ENCODE measurements around the gene DDX41.
"Not testable (repeated sequence)": the region's sequence is repeated elsewhere in the genome, so short reads cannot be mapped to it uniquely, and the experiment has no call there.

The DDX41 gene

DNA sequence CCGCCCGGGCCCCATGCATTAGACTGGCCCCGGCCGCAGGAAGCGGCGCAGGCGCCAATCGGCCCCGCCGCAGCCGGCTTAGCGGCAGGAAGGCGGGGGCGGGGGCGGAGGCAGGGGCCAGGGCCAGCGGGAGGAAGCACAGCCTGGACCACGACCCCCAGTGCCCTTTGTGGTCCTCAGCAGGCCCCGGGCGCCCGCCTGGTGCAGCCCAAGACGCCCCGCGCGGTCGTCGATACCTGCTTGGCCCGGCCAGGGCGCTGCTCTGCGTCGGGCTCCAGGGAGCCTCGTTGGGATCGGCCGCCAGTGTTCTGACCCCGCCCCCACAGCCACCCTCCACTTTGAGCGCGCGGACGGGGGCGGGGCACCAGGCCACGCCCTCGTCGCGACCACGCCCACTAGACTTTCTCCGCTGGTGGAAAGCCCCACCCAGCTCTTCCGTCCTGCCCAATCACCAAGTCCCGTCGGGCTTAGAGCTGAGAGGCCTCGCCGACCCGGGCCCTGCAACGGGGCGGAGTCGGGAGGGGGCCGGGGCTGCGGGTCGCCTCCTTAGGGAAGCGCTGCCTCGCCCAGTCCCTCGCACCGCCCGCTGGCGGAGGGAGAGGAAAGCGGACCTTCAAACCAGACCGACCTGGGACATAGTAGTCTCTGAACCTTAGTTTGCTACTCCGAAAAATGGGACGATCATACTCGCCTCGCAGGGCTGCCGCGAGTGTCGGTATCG, 19.3 kb downstream of the DDX41 start, which contains the start of gene PDLIM7:
Gene PDLIM7 (minus strand): TSS at position 313 of the 721 bp plus-strand sequence. CDS start 1,092 bp downstream, outside the sequence.
- DNase-seq: peak; percentile 83

DNA sequence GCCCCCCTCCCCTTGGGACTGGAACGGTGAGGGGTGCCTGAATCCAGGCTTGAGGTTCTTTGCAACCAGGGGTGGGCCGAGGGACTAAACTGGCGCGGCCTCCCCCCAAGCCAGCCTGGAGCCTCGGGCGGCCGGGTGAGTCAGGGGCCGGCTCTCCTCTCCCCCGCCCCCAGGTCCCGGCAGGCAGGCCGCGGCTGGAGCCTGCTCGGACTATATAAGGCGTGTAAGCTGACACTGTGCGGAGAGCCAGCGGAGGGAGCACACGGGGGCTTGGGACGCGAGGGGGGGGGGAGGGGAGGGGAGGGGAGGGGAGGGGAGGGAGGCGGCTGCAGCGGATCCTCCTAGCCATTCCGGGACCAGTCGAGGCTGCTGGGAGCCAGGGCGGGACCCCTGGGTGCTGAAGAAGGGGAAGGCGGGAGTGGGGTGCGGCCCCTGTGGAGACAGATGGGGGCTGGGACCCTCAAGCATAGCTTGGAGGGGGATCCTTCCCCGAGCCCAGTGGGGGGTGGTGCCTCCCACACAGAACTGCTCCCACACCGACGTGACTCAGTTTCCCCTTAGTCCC, 20.0 kb downstream of the DDX41 start:
- peak; percentile 23 for DNase-seq

DNA sequence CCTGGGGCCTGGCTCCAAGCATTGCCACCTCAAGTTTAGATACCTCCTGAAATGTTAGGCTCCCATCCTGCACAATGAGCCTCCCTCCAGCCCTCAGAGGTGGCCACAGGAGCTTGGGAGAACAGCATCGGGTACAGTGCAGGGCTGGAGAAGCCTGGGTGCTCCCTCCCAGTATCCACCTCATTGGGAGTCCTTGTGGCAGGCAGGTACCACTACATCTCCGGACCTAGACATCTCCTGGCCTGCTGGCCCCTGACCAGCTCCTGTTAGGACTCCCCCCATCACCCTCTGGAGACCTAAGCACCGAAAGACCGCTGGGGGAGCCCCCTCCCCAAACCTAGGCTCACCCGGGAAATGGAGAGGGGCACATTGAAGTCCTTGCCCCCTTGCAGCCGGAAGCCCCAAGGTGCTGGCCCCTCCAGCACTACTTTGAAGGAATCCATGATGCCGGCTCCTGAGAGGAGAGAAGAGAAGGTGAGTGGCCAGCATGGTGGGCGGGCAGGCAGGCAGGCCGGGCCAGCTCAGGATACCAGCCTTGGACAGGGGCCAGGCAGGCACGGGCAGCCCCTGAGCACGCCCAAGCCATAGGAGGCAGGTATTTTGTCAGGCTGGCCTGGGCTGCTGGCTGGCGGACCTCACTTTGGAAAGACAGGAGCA, 20.6 kb downstream of the DDX41 start:
- peak; percentile 23 for DNase-seq

DNA sequence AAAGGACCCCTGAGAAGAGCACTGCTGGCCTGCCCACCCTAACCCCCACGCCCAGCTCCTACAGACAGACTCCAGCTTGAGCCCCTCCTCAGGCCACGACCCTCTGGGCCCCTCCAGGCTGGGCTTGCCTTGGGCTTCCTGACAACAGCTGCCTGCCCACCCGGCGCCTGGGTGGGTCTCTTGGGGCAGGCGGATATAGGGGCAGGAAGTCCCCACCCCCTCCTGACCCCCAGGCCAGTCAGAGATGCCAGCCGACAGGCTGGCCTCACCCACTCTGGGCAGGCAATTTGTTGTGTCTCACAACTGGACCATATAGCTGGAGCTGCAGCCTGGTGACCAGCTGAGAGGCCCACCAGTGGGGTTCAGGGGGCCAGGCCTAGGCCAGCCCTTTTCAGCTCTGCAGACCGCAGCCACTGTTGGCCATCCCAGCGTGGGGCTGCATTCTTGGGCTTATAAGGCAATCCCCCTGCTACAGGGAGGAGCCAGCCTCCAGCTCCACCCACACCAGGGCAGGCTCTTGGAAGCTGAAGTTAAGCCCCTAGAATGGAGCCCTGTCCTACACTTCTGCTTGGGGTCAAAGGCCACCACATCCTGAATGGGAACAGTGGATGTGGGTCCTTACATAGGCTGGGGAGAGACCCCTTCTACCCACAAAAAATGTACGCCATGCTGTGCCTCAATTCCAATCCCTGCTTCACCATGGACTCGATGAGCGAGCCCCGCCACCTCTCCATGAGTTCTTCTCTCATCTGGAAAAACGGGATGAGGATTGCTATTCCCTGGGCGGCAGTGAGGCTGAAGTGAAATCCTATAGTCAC, 21.3 kb downstream of the DDX41 start:
- DNase-seq: no peak

DNA sequence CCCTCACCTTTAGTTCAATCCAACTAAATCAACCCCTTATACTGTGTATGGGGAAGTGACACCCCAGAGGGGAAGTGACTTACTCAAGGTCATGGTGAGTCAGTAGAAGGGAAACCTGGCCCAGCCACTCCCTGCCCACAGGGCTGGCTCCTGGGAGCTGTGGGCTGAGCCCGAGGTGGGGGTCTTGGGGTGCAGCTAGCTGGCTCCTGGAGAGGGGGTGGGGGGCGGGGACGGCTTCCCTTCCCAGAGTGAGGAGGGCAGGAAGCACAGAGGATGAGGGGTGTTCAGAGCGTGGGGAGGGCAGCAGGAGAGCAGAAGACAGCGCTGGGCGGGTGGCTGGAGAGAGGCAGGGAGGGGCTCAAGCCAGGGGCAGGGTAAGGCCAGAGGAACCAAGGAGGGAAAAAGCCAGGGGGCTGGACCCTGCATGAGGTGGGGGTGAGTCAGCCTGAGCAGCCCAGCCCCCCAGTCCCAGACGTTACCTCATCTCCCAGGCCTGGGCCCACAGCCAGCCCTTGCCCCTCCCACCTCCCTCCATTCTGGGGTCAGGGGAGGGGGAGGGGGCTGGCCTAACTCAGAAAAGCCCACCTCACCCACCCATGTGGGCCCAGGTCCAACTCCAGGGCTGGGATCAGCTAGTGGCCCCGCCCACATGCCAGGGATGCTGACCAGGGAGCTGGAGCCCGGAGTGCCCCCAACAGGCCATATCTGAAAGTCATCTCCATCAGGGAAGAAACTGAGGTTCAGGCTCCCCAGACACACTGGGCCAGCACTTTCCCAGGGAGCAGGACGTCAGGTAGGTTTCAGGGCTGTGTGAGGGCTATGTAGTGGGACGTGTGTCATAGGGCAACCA, 22.2 kb downstream of the DDX41 start:
- DNase-seq: no peak

DNA sequence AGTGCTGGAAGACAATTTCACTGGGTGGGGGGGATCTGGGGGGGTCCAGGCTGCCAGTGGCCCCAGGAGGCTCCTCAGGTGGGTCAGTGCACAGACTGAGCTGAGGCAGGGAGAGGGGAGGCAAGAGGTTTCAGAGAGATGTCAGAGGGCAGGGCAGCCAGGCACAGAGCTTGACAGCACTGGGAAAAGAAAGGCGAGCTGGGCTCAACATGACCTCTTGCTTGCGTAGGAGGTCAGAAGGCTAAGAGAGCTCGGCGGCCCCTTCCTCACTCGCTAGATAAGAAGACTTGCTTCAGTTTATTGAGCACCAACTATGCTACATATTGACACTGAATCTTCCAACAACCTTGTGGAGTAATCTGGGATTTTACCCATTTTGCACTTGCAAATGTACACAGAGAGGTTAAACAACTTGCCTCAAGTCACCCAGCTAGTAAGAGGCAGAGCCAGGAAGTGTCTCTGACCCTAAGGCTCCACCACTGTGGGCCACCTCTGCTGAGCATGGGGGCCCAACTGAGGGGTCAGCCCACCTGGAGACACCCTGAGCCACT, 22.9 kb downstream of the DDX41 start:
- DNase-seq: no peak

DNA sequence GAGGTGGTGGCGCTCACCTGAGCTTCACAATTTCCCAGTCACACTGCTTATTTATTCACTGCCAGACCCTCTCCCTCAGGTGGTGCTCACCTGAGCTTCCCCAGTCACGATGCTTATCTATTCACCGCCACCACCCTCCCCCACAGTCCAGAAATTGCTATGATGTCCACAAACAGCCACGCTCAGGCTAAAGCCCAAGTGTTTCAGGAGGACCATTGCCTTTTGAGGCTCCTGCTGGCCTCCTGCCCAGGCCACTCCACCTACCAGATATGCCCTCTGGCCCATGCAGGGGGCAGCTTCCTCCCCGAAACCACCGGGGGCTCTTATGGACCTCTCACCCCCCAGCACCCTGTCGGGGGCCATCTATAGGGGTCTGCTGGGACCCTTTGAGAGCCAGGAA, 23.9 kb downstream of the DDX41 start:
- DNase-seq: no peak

DNA sequence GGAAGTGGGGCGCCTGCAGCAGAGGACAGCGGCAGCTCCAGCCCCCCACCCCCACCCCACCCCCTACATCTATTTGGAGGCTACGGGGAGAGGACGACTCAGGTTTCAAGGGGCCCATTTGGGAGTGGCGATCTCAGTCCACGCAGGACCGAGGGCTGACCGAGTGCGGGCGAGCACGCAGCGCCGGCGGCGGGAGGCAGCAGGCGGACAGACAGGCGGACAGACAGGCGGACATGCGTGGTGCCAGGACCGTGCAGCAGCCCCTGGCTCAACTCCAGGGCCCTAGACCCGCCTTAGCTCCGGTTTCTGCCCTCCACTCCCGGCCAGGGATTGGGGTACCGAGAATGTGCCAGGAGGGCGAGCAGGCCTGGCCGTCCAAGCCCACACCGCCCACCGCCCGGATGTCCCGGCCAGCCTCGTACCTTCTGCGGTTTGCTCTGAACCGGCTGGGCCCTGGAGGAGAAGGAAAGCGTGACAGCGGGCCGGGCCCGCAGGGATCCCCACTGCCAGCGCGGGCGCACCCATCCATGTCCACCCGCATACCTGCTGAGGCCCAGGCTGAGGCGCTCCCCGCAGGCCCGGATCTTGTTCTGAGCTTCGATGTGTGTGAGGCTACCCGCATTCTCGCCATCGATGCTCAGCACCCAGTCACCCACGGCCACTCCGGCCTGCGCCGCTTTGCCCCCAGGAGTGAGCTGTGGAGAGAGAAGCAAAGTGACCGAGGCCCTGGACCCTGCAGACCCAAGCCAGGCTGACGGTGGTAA, 24.6 kb downstream of the DDX41 start:
- no peak for DNase-seq

DNA sequence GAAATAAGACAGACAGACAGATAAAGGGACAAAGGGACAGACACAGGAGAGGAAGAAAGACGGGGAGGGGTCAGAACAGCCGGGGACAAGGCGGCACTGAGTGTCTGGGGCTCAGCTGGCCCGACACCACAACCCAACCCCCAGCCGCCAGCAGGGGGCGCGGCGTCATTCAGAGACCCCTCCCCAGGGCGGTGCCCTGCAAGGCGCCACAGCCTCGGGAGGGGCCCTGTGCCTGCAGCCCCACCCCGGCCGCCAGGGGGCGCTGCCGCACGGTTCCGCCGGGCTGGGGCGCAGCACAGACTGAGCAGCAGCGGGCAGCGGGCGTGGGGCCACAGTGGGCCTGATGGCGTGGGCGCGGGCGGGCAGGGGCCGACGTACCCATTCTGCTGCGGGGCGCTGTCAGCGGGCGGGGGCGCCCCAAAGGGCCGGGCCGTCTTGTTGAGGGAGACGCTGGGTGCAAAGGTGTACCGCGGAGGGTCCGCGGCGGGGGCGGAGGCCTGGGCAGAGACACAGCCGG, 25.3 kb downstream of the DDX41 start:
- no peak for DNase-seq

DNA sequence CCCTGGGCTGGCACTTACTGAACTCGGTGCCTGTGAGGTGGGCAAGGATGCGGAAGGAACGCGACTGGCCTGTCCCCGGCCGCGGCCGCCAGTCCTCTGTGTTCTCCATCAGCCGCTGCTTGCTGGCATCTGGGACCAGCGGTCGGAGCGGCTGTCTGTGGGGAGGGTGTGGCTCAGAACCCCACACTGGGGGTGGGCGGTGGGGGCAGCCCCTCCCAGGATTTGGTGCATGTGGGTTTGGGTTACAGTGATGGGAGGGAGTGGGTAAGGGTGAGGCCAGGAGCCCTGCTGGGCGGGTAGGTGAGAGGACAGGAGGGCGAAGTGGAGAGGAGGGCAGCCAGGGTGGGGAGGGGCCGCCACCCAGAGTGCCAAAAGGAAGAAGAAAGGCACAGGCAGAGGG, 25.8 kb downstream of the DDX41 start:
- DNase-seq: no peak

DNA sequence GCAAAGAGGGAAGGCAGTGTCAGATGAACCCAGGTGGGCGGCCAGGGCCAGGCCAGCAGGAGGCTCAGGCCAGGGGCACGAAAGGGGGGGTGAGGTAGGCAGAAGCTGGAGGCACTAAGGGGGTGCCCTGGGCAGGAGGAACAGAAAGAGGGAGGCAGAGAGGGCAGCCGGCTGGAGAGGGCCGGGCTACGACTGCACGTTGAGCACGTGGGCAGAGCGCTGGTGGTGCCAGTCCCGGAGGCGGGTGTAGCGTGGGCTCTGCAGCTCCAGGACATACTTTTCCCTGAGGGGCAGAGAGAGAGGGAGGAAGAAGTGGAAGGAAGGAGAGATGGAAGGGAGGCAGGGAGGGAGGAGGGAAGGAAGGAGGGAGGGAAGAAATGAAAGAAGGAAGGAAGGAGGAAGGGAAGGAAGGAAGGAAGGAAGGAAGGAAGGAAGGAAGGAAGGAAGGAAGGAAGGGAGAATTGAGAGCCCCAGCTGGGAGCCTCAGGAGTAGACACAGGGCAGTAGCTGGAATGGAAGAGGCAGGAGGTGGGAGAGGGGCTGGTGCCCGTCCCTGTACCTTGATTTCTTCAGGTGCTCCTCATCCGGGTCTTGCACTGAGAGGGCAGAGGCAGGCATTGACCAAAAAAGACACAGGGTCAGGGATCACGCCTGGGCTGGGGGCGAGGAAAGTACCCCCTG, 26.3 kb downstream of the DDX41 start:
- no peak for DNase-seq

DNA sequence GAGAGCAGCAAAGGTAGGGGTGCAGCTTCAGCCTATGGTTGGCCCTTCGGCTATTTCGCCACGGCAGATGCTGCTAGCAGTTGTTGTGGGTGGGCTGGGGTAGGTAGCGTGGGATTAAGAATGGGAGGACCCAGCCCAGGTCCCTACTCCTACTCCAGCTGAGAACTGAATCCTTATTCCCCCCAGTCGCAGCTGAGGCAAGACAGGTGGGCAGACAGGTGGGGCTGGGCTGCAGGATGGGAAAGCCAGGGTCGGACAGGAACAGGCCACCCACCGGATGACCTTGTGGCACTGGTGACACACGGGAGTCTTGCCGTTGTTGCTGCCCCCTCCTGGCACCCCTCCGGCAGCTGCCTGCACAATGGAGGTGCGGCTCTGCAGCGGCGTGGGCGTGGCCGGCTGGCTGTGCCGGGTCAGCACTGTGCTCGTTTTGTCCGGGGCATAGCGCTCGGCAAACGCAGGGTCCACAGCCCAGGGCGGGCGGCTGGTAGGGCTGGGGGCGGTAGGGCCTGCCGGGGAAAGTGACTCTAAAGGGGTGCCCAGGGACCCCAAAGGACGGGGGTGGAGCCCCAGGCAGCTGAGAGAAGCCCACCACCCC, 27.5 kb downstream of the DDX41 start:
- no peak for DNase-seq

DNA sequence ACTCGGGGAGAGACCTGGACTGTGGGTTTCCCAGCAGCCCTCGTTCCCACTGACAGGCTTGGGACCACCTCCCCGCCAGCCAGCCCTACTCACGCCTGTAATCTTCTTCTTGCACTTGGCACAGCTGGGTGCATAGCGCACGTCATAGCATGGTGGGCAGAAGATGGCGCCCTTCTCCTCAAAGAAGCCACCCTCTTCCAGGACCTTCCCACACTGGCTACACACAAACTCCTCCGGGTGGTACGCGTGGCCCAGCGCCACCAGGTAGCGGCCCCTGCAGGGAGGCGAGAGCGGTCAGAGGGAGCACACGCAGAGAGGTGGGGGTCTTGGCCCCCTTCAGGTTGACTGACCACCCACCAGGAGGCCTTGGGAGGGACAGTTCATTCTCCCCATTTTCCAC, 28.8 kb downstream of the DDX41 start:
- DNase-seq: peak; percentile 10

DNA sequence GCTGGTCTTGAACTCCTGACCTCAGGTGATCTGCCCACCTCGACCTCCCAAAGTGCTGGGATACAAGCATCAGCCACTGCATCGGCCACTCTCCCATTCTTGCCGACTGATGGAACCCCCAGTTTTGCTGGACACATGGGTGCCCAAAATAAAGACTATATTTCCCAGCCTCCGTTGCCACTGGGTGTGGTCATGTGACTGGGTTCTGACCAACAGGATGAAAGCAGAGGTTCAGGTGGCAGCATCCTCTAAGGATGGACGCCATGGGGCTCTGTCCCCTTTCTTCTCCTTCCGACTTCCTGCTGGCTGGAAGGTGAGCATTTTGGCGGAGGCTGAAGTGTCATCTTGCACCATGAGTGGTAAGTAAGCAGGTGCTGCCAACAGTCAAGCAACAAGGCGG, 29.6 kb downstream of the DDX41 start:
- no peak for DNase-seq

DNA sequence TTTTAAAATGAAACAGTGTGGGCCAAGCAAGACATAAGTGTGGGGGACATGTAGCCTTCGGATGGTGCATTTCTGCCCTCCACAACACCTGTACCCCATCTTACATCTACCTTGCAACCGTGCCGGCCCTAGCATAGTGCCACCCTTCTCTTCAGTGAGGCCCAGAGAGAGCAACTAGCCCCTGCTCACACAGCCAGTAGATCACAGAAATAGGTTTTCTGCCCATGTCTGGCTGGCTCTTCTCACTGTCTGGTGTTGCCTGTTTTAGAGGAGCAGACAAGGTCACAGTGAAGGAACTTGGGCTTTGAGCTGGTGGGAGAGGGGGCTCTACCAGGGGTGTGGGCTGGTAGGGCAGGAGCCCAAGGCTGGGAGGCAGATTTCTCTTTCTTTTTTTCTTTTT, 30.5 kb downstream of the DDX41 start:
- DNase-seq: no peak

DNA sequence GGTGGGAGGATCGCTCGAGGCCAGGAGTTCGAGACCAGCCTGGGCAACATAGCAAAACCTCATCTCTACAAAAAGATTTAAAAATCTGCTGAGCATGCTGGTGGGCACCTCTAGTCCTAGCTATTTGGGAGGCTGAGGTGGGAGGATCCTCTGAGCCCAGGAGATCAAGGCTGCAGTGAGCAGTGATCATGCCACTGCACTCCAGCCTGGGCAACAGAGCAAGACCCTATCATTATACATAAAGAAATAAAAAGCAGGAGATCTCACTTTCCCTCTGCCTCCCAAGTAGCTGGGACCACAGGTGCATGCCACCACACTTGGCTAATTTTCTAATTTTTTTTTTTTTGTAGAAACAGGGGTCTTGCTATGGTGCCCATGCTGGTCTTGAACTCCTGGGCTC, 31.0 kb downstream of the DDX41 start:
- not testable (repeated sequence) for DNase-seq

DNA sequence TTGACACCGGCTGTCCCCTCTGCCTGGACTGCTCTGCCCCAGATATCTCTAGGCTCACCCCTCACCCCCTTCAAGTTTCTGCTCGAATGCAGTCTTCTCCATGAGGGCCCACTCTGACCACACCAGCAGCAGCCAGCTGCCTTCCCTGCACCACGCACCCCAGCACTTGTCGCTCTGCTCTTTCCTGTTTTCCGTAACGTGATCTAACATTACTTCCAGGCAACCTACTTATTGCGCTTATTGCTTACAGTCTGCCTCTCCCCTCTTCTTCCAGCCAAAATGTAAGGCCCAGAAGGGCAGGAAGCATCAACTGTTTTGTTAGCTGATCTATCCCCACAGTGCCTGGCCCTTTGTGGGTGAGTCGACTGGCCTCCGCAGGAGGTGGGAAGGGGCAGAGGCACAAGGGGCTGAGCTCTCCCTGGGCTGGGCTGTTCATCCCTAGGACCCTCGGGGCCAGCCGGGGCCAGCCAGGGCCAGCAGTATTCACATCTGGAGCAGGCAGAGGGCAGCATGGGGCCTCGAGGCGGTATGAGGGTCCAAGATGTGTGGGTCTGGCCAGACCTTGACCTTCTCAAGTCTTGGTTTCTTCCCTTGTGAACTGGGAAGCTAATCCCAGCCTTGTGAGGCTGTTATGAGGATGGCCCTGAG, 31.7 kb downstream of the DDX41 start:
- no peak for DNase-seq

DNA sequence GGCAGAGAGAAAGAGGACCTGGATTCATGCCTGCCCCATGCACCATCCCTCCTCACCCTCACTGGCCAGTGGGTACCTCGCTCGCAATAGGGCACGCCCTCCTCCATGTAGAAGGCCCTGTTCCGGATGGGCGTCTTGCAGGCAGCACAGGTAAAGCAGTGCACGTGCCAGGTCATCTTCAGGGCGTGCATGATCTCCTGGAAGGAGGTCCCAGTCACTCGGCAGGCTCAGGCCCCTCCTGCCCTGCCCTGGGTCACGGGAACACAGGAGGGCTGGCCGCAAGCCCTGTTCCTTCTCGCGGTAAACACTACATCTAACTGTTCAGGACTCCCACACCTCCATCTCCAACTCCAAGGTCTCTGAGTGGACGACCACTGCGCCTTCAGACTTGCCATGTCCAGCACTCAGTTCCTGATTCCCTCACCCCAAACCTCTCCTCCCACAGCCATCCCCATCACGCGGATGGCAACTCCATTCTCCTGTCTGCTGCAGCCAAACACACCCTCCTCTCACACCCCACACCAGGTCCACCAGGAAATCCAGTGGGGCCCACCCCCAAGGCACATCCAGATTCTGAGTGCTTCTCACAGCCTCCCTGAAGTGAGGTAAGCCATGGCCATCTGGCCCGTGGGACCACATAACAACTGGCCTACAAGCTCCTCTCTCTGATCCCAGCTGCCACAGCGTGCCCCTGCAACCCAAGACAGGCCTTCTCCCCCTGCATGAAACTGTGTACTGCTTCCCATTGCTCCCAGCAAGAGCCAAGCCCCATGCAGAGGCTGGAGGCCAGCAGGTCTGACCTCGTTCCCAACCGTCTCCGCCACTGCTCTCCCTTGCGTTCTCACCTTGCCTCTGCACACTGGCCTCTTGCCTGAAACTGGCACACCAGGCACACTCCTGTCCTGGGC, 32.5 kb downstream of the DDX41 start:
- no peak for DNase-seq
